GM12801 (cell line): ENCODE results near the gene FUBP3.

Source experiments
- CTCF ChIP-seq: IDR thresholded peaks from one replicate; pipeline ENCODE4 v1.5.1; 2011; ENCODE audit warnings: control low read depth; ENCODE audit not compliant: insufficient read length; ENCODE audit errors: extremely low read depth

The FUBP3 gene

GRCh38 chr9:130658893-130659698 lies 79.7 kb downstream of the FUBP3 start:
- TF ChIP-seq CTCF, result no peak

- TF ChIP-seq CTCF, result no peak
Measured at GRCh38 chr9:130659699-130660248, 80.4 kb downstream of the FUBP3 start.

GRCh38 chr9:130660326-130660682 lies 80.9 kb downstream of the FUBP3 start:
- TF ChIP-seq CTCF, result no peak

GRCh38 chr9:130660683-130661450 lies 81.5 kb downstream of the FUBP3 start:
- no peak for TF ChIP-seq CTCF

GRCh38 chr9:130661451-130662098 lies 82.2 kb downstream of the FUBP3 start:
- no peak for TF ChIP-seq CTCF

- TF ChIP-seq CTCF, result no peak
Measured at GRCh38 chr9:130662099-130662969, 83.0 kb downstream of the FUBP3 start.
